SU-DHL-6 (cell line): Measurements from ENCODE around the gene TET3.

ENCODE experiments used
- H2AFZ ChIP-seq: fragments of 200-600 bp; sonication (generic); 2 replicates; pipeline ENCODE4 v1.6.1; 2014; ENCODE audit warnings: low read depth, mild to moderate bottlenecking, moderate library complexity, mixed read lengths, antibody characterized with exemption, low read length; ENCODE audit not compliant: severe bottlenecking
- H3F3A ChIP-seq: fragments of 200-600 bp; shearing (Covaris generic); 2 replicates; pipeline ENCODE4 v1.6.0; 2016; ENCODE audit warnings: antibody characterized with exemption, mild to moderate bottlenecking; ENCODE audit not compliant: insufficient read depth
- H3K27ac ChIP-seq: fragments of 200-600 bp; sonication (generic); 2 replicates; pipeline ENCODE4 v1.5.1; 2016; ENCODE audit warnings: low read depth, mild to moderate bottlenecking, low read length, moderate library complexity, mixed read lengths
- H3K27me3 ChIP-seq: fragments of 200-600 bp; sonication (generic), shearing (Covaris generic); 2 replicates; pipeline ENCODE4 v1.6.0; 2014; ENCODE audit warnings: mild to moderate bottlenecking, low read length
- H3K36me3 ChIP-seq: fragments of 200-600 bp; sonication (generic); 2 replicates; pipeline ENCODE4 v1.6.1; 2014; ENCODE audit warnings: mild to moderate bottlenecking, low read length, mixed read lengths
- H3K4me2 ChIP-seq: fragments of 300-600, 200-600 bp; shearing (Covaris generic), sonication (generic); 2 replicates; pipeline ENCODE4 v1.6.0; 2014; ENCODE audit warnings: low read length, low read depth, mild to moderate bottlenecking; ENCODE audit not compliant: poor library complexity, severe bottlenecking
- H3K4me3 ChIP-seq: fragments of 200-600 bp; sonication (generic); 2 replicates; pipeline ENCODE4 v1.5.1; 2014; ENCODE audit warnings: antibody characterized with exemption, low read length, mild to moderate bottlenecking, mixed read lengths; ENCODE audit not compliant: insufficient read depth, poor library complexity, severe bottlenecking
- H3K79me2 ChIP-seq: fragments of 200-600 bp; sonication (generic); 2 replicates; pipeline ENCODE4 v1.6.1; 2014; ENCODE audit warnings: mild to moderate bottlenecking, low read length, moderate library complexity; ENCODE audit not compliant: insufficient read depth
- H3K9ac ChIP-seq: fragments of 200-600 bp; sonication (generic); 2 replicates; pipeline ENCODE4 v1.7.0; 2014; ENCODE audit warnings: mild to moderate bottlenecking, low read length
- H3K9me2 ChIP-seq: fragments of 200-600 bp; sonication (generic); replicated peaks from 2 replicates; pipeline ENCODE4 v1.6.1; 2014; ENCODE audit warnings: low read length; ENCODE audit not compliant: insufficient read depth
- H3K9me3 ChIP-seq: fragments of 200-600 bp; sonication (generic); 2 replicates; pipeline ENCODE4 v1.6.1; 2014; ENCODE audit warnings: low read length, mixed read lengths; ENCODE audit not compliant: insufficient read depth
- H4K20me1 ChIP-seq: fragments of 200-600 bp; sonication (generic); 2 replicates; pipeline ENCODE4 v1.6.1; 2014; ENCODE audit warnings: low read depth, mild to moderate bottlenecking, antibody characterized with exemption, low read length, moderate library complexity, mixed read lengths
- EZH2phosphoT487 ChIP-seq: fragments of 200-600 bp; sonication (generic), shearing (Covaris generic); conservative IDR thresholded peaks from 2 replicates; pipeline ENCODE4 v1.6.1; 2018; ENCODE audit warnings: mild to moderate bottlenecking, antibody characterized with exemption, low read length, moderate library complexity, mixed read lengths
- TF ChIP-seq, protein P1 (sequence below): fragments of 200-600 bp; sonication (generic); IDR thresholded peaks from one replicate; pipeline ENCODE4 v1.5.1; 2017; ENCODE audit warnings: antibody characterized with exemption, mild to moderate bottlenecking, low read length, moderate library complexity; ENCODE audit not compliant: insufficient read depth, poor library complexity, severe bottlenecking

Gene TET3

GRCh38 chr2:73999881-74000597 lies 15.3 kb downstream of the TET3 start:
- H2AFZ ChIP-seq: no peak overlapping the region
- no peaks in the 10 kb centered on the region for H3F3A ChIP-seq
- H3K79me2 ChIP-seq: peaks cover 91% of the 10 kb centered on the region
- no peak overlapping the region for H3K27ac ChIP-seq
- H4K20me1 ChIP-seq: peaks cover 8% of the 10 kb centered on the region; the same call in 1 of the 2 replicates
- TF ChIP-seq, protein P1, sequence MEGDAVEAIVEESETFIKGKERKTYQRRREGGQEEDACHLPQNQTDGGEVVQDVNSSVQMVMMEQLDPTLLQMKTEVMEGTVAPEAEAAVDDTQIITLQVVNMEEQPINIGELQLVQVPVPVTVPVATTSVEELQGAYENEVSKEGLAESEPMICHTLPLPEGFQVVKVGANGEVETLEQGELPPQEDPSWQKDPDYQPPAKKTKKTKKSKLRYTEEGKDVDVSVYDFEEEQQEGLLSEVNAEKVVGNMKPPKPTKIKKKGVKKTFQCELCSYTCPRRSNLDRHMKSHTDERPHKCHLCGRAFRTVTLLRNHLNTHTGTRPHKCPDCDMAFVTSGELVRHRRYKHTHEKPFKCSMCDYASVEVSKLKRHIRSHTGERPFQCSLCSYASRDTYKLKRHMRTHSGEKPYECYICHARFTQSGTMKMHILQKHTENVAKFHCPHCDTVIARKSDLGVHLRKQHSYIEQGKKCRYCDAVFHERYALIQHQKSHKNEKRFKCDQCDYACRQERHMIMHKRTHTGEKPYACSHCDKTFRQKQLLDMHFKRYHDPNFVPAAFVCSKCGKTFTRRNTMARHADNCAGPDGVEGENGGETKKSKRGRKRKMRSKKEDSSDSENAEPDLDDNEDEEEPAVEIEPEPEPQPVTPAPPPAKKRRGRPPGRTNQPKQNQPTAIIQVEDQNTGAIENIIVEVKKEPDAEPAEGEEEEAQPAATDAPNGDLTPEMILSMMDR: no peak
- TF ChIP-seq EZH2phosphoT487: no peak
- H3K9me2 ChIP-seq: no peaks in the 10 kb centered on the region
- H3K9me3 ChIP-seq: no peaks in the 10 kb centered on the region
- no peaks in the 10 kb centered on the region for H3K36me3 ChIP-seq
- H3K4me3 ChIP-seq: no peak overlapping the region
- no peaks in the 10 kb centered on the region for H3K27me3 ChIP-seq
- H3K9ac ChIP-seq: no peak overlapping the region
- no peak overlapping the region for H3K4me2 ChIP-seq

GRCh38 chr2:74000666-74001065 lies 16.0 kb downstream of the TET3 start:
- H4K20me1 ChIP-seq: peaks cover 8% of the 10 kb centered on the region; the same call in 1 of the 2 replicates
- H3K27me3 ChIP-seq: no peaks in the 10 kb centered on the region
- no peak overlapping the region for H3K4me2 ChIP-seq
- H3F3A ChIP-seq: no peaks in the 10 kb centered on the region
- no peak overlapping the region for H3K4me3 ChIP-seq
- no peak overlapping the region for H3K9ac ChIP-seq
- no peak overlapping the region for H3K27ac ChIP-seq
- H3K36me3 ChIP-seq: no peaks in the 10 kb centered on the region
- H2AFZ ChIP-seq: no peak overlapping the region
- no peaks in the 10 kb centered on the region for H3K9me2 ChIP-seq
- TF ChIP-seq, protein P1: no peak
- no peak for TF ChIP-seq EZH2phosphoT487
- no peaks in the 10 kb centered on the region for H3K9me3 ChIP-seq
- peaks cover 90% of the 10 kb centered on the region for H3K79me2 ChIP-seq

DNA sequence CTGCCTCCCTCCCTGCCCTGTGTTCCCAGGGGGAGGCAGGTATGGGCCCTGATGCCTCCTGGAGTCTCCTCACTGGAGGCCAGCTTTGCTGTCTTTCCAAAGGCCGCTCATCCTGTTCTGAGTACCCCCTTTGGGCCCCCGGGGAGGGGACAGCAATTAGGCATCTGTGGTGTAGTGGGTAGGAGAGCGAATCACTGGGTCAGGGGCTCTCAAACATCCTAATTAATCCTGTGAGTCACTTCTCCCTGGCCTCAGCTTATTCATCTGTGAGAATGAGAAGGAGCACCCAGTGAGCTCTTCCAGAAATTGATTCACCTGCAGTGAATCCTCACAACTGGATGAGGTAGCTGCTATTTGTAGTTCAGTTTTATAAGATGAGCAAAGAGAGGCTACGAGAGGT lies 16.4 kb downstream of the TET3 start:
- no peak for TF ChIP-seq EZH2phosphoT487
- TF ChIP-seq, protein P1: no peak
- no peak overlapping the region for H3K4me2 ChIP-seq
- no peaks in the 10 kb centered on the region for H3K9me3 ChIP-seq
- H4K20me1 ChIP-seq: peaks cover 8% of the 10 kb centered on the region; the same call in 1 of the 2 replicates
- no peak overlapping the region for H3K4me3 ChIP-seq
- no peaks in the 10 kb centered on the region for H3K36me3 ChIP-seq
- no peak overlapping the region for H2AFZ ChIP-seq
- no peaks in the 10 kb centered on the region for H3K9me2 ChIP-seq
- H3K79me2 ChIP-seq: peaks cover 90% of the 10 kb centered on the region
- H3K9ac ChIP-seq: no peak overlapping the region
- no peaks in the 10 kb centered on the region for H3K27me3 ChIP-seq
- H3K27ac ChIP-seq: no peak overlapping the region
- H3F3A ChIP-seq: no peaks in the 10 kb centered on the region
